ENCODE results near the gene C10orf71.

C10orf71 gene

GRCh38 chr10:49350846-49351532, 52.0 kb downstream of the C10orf71 start:
- intact Hi-C loops (cut with DNase I): no loop called here
- peak in 1 of 42 donors; percentile 31 for DNase-seq

- intact Hi-C loops (cut with DNase I): no loop called here
- DNase-seq: peak in 2 of 42 donors; percentile 20 to 22
Observed at GRCh38 chr10:49351669-49352068, 52.7 kb downstream of the C10orf71 start.

- intact Hi-C loops (cut with DNase I): no loop called here
Observed at GRCh38 chr10:49352323-49352722, 53.4 kb downstream of the C10orf71 start.

GRCh38 chr10:49353026-49353894, 54.3 kb downstream of the C10orf71 start:
- intact Hi-C loops (cut with DNase I): no loop called here
- peak in 1 of 42 donors; percentile 35 for DNase-seq

More at GRCh38 chr10:49352323-49352722, 53.4 kb downstream of the C10orf71 start:
- peak in 1 of 42 donors; percentile 3 for DNase-seq

GRCh38 chr10:49353895-49354566, 55.1 kb downstream of the C10orf71 start:
- intact Hi-C loops (cut with DNase I): no loop called here

GRCh38 chr10:49354593-49354992, 55.6 kb downstream of the C10orf71 start:
- no peak for DNase-seq
- intact Hi-C loops (cut with DNase I): no loop called here

More at GRCh38 chr10:49353895-49354566, 55.1 kb downstream of the C10orf71 start:
- no peak for DNase-seq

GRCh38 chr10:49355221-49355620, 56.3 kb downstream of the C10orf71 start:
- no peak for DNase-seq
- intact Hi-C loops (cut with DNase I): no loop called here

- intact Hi-C loops (cut with DNase I): no loop called here
- DNase-seq: no peak
Observed at GRCh38 chr10:49356181-49356580, 57.2 kb downstream of the C10orf71 start.

GRCh38 chr10:49356944-49357343, 58.0 kb downstream of the C10orf71 start:
- no peak for DNase-seq
- intact Hi-C loops (cut with DNase I): no loop called here

GRCh38 chr10:49357910-49358309, 58.9 kb downstream of the C10orf71 start:
- intact Hi-C loops (cut with DNase I): no loop called here

GRCh38 chr10:49359349-49360270, 60.6 kb downstream of the C10orf71 start:
- peak in 1 of 42 donors; percentile 29 for DNase-seq
- intact Hi-C loops (cut with DNase I): no loop called here

More at GRCh38 chr10:49357910-49358309, 58.9 kb downstream of the C10orf71 start:
- no peak for DNase-seq

- intact Hi-C loops (cut with DNase I): no loop called here
- DNase-seq: peak in 1 of 42 donors; percentile 31
Observed at GRCh38 chr10:49360271-49361177, 61.6 kb downstream of the C10orf71 start.

GRCh38 chr10:49361178-49361554, 62.2 kb downstream of the C10orf71 start:
- intact Hi-C loops (cut with DNase I): no loop called here
- peak in 2 of 42 donors; percentile 9 to 25 for DNase-seq

- intact Hi-C loops (cut with DNase I): no loop called here
- peak in 5 of 42 donors; percentile 14 to 35 (median 24) for DNase-seq
Observed at GRCh38 chr10:49361735-49362568, 63.0 kb downstream of the C10orf71 start.

- intact Hi-C loops (cut with DNase I): no loop called here
- DNase-seq: peak in 4 of 42 donors; percentile 19 to 41 (median 32)
Observed at GRCh38 chr10:49362596-49363260, 63.8 kb downstream of the C10orf71 start.
